NCI-H1417 treated with DMSO at 0.1 percent for 48 hours (cell line): ENCODE data around the gene TRIM62.

ENCODE experiments used
- DNase-seq: peaks from one replicate; lab custom pipeline; 2025; lab: John Stamatoyannopoulos, UW

Gene TRIM62

GRCh38 chr1:33098371-33098770 is 83.5 kb downstream of the TRIM62 start:
- no peak for DNase-seq

- no peak for DNase-seq
Observed at GRCh38 chr1:33097762-33098161, 84.1 kb downstream of the TRIM62 start.

GRCh38 chr1:33097137-33097611 is 84.7 kb downstream of the TRIM62 start:
- DNase-seq: no peak

- DNase-seq: no peak
Observed at GRCh38 chr1:33096363-33097005, 85.4 kb downstream of the TRIM62 start.
